B cell (primary cell): ENCODE results near the gene GREM1.

Experiments
- EZH2 ChIP-seq: IDR thresholded peaks from 2 replicates; pipeline ENCODE4 v1.6.1; 2012; ENCODE audit warnings: borderline replicate concordance, low read depth, mild to moderate bottlenecking, moderate library complexity, low read length; ENCODE audit not compliant: insufficient read depth, poor library complexity, severe bottlenecking
- TF ChIP-seq, protein P1 (sequence below): fragments of 200-600 bp; IDR thresholded peaks from one replicate; pipeline ENCODE4 v1.8.0; 2022; ENCODE audit warnings: antibody characterized with exemption, mild to moderate bottlenecking

DNA sequence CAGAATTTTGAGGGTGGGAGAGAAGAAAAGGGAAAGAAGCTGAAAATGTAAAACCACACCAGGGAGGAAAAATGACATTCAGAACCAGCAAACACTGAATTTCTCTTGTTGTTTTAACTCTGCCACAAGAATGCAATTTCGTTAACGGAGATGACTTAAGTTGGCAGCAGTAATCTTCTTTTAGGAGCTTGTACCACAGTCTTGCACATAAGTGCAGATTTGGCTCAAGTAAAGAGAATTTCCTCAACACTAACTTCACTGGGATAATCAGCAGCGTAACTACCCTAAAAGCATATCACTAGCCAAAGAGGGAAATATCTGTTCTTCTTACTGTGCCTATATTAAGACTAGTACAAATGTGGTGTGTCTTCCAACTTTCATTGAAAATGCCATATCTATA, 15.5 kb downstream of the GREM1 start:
- TF ChIP-seq, protein P1, sequence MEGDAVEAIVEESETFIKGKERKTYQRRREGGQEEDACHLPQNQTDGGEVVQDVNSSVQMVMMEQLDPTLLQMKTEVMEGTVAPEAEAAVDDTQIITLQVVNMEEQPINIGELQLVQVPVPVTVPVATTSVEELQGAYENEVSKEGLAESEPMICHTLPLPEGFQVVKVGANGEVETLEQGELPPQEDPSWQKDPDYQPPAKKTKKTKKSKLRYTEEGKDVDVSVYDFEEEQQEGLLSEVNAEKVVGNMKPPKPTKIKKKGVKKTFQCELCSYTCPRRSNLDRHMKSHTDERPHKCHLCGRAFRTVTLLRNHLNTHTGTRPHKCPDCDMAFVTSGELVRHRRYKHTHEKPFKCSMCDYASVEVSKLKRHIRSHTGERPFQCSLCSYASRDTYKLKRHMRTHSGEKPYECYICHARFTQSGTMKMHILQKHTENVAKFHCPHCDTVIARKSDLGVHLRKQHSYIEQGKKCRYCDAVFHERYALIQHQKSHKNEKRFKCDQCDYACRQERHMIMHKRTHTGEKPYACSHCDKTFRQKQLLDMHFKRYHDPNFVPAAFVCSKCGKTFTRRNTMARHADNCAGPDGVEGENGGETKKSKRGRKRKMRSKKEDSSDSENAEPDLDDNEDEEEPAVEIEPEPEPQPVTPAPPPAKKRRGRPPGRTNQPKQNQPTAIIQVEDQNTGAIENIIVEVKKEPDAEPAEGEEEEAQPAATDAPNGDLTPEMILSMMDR = no peak
- no peak for TF ChIP-seq EZH2
